HepG2 (cell line): ENCODE data around the gene PEX14.

Source experiments
- BRCA1 ChIP-seq: sonication (generic); formaldehyde crosslinking; IDR thresholded peaks from 2 replicates; pipeline ENCODE4 v1.4.0; 2020; ENCODE audit warnings: missing genetic modification reagents
- CENPT ChIP-seq: sonication (generic); formaldehyde crosslinking; IDR thresholded peaks from 2 replicates; pipeline ENCODE4 v1.8.0; 2022; ENCODE audit warnings: low read depth, mild to moderate bottlenecking, moderate library complexity, missing genetic modification reagents
- CHD2 ChIP-seq: IDR thresholded peaks from 2 replicates; pipeline ENCODE4 v1.6.1; 2011; ENCODE audit warnings: low read depth, low read length, improper control_type of control experiment
- CTCF ChIP-seq: sonication (generic); formaldehyde crosslinking; IDR thresholded peaks from 2 replicates; pipeline ENCODE4 v1.5.0; 2020; ENCODE audit warnings: mild to moderate bottlenecking, missing genetic modification reagents, moderate library complexity
- FOSL1 ChIP-seq: sonication (generic); formaldehyde crosslinking; IDR thresholded peaks from 2 replicates; pipeline ENCODE4 v1.9.0; 2021; ENCODE audit warnings: missing genetic modification reagents, borderline replicate concordance
- PCBP2 ChIP-seq: fragments of 200-400 bp; formaldehyde crosslinking; optimal IDR thresholded peaks from 2 replicates; pipeline ENCODE3; 2018; ENCODE audit warnings: low read length, low read depth; ENCODE audit not compliant: poor library complexity, severe bottlenecking
- PRPF4 ChIP-seq: fragments of 200-400 bp; formaldehyde crosslinking; IDR thresholded peaks from 2 replicates; pipeline ENCODE4 v1.6.1; 2016; ENCODE audit warnings: low read length, low read depth; ENCODE audit not compliant: poor library complexity, severe bottlenecking
- SUZ12 ChIP-seq: fragments of 150-350 bp; IDR thresholded peaks from 2 replicates; pipeline ENCODE4 v1.6.1; 2014; ENCODE audit warnings: low read depth, low read length
- TAF1 ChIP-seq: sonication (generic); formaldehyde crosslinking; IDR thresholded peaks from 2 replicates; pipeline ENCODE4 v1.4.0; 2020; ENCODE audit warnings: missing genetic modification reagents
- ZNF274 ChIP-seq: sonication (generic); formaldehyde crosslinking; IDR thresholded peaks from 2 replicates; pipeline ENCODE4 v1.5.1; 2020; ENCODE audit warnings: mild to moderate bottlenecking, missing genetic modification reagents
- ZNF362 ChIP-seq: sonication (generic); formaldehyde crosslinking; IDR thresholded peaks from 2 replicates; pipeline ENCODE4 v1.4.0; 2020; ENCODE audit warnings: missing genetic modification reagents, mild to moderate bottlenecking, borderline replicate concordance
- ZNF512 ChIP-seq: sonication (generic); formaldehyde crosslinking; IDR thresholded peaks from 2 replicates; pipeline ENCODE4 v1.4.0; 2020; ENCODE audit warnings: mild to moderate bottlenecking, missing genetic modification reagents
- ZSCAN20 ChIP-seq: sonication (generic); formaldehyde crosslinking; IDR thresholded peaks from 2 replicates; pipeline ENCODE4 v1.4.0; 2020; ENCODE audit warnings: missing genetic modification reagents, mild to moderate bottlenecking, borderline replicate concordance
- TF ChIP-seq, protein P1 (sequence below): sonication (generic); formaldehyde crosslinking; IDR thresholded peaks from 2 replicates; pipeline ENCODE4 v1.4.0; 2020; ENCODE audit warnings: missing genetic modification reagents

DNA sequence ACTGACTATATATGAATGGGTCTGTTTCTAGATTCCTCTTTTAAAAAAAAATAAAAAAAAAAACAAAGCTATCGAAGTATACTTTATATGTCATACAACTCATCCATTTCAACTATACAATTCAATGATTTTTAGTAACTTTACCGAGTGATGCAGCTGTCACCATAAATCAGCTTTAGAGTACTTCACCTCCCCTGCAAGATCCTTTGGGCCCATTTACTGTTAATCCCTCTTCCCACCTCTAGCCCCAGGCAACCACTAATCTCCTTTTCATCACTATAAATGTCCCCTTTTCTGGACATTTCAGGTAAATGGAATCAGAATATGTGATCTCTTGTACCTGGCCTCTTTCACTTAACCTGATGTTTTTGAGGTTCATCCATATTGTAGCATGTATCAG lies 133.9 kb downstream of the PEX14 start:
- no peak for TF ChIP-seq SUZ12
- no peak for TF ChIP-seq CENPT (CRISPR knock-in tag)
- TF ChIP-seq PRPF4, result no peak
- no peak for TF ChIP-seq CTCF
- TF ChIP-seq CHD2, result no peak
- no peak for TF ChIP-seq ZNF512 (CRISPR knock-in tag)
- TF ChIP-seq, protein P1, sequence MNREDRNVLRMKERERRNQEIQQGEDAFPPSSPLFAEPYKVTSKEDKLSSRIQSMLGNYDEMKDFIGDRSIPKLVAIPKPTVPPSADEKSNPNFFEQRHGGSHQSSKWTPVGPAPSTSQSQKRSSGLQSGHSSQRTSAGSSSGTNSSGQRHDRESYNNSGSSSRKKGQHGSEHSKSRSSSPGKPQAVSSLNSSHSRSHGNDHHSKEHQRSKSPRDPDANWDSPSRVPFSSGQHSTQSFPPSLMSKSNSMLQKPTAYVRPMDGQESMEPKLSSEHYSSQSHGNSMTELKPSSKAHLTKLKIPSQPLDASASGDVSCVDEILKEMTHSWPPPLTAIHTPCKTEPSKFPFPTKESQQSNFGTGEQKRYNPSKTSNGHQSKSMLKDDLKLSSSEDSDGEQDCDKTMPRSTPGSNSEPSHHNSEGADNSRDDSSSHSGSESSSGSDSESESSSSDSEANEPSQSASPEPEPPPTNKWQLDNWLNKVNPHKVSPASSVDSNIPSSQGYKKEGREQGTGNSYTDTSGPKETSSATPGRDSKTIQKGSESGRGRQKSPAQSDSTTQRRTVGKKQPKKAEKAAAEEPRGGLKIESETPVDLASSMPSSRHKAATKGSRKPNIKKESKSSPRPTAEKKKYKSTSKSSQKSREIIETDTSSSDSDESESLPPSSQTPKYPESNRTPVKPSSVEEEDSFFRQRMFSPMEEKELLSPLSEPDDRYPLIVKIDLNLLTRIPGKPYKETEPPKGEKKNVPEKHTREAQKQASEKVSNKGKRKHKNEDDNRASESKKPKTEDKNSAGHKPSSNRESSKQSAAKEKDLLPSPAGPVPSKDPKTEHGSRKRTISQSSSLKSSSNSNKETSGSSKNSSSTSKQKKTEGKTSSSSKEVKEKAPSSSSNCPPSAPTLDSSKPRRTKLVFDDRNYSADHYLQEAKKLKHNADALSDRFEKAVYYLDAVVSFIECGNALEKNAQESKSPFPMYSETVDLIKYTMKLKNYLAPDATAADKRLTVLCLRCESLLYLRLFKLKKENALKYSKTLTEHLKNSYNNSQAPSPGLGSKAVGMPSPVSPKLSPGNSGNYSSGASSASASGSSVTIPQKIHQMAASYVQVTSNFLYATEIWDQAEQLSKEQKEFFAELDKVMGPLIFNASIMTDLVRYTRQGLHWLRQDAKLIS (CRISPR knock-in tag), result no peak
- no peak for TF ChIP-seq ZNF362 (CRISPR knock-in tag)
- TF ChIP-seq TAF1 (CRISPR knock-in tag), result no peak
- TF ChIP-seq FOSL1, result no peak
- TF ChIP-seq PCBP2, result no peak
- no peak for TF ChIP-seq ZNF274 (CRISPR knock-in tag)
- TF ChIP-seq ZSCAN20 (CRISPR knock-in tag), result no peak
- TF ChIP-seq BRCA1 (CRISPR knock-in tag), result no peak
